ENCODE results near the gene CFAP61. TPM values are rescaled to one million over a fixed set of nuclear protein-coding genes. Genes with fewer than 3 reads are reported as not detected.

The CFAP61 gene
- total and polyA plus RNA-seq, 9 of the 15 experiments (the other 6 are each of a cell fraction or from before 2014, with no cell fraction given) = 0.11 TPM; not detected in 8

GRCh38 chr20:20233041-20233514 is 180.7 kb downstream of the CFAP61 start (continued):
- no peak for TF ChIP-seq MLX (CRISPR knock-in tag; conservative IDR thresholded peaks at IDR 0.05)
- peak in 1 of 2 experiments; percentile 15 for TF ChIP-seq E2F6 (IDR thresholded peaks at IDR 0.05; ENCODE audit: borderline replicate concordance in 1 of 2, extremely low read depth in 1 of 2, insufficient read depth in 1 of 2, insufficient read length in 1 of 2, low read depth in 1 of 2, low read length in 1 of 2, poor library complexity in 1 of 2, severe bottlenecking in 1 of 2)
- TF ChIP-seq POLR2AphosphoS5 (IDR thresholded peaks at IDR 0.05; ENCODE audit: control insufficient read depth, insufficient read depth, low read depth, low read length) = peak; percentile 77; the same call in 1 of the 2 replicates
- TF ChIP-seq, protein P1, sequence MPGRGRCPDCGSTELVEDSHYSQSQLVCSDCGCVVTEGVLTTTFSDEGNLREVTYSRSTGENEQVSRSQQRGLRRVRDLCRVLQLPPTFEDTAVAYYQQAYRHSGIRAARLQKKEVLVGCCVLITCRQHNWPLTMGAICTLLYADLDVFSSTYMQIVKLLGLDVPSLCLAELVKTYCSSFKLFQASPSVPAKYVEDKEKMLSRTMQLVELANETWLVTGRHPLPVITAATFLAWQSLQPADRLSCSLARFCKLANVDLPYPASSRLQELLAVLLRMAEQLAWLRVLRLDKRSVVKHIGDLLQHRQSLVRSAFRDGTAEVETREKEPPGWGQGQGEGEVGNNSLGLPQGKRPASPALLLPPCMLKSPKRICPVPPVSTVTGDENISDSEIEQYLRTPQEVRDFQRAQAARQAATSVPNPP (IDR thresholded peaks at IDR 0.05; ENCODE audit: borderline replicate concordance, insufficient read depth, insufficient read length) = no peak
- TF ChIP-seq SMAD4 (CRISPR knock-in tag; conservative IDR thresholded peaks at IDR 0.05) = peak; percentile 79
- no peak for TF ChIP-seq FOXM1 (IDR thresholded peaks at IDR 0.05; ENCODE audit: low read depth)
- TF ChIP-seq FOXM1 (CRISPR knock-in tag; IDR thresholded peaks at IDR 0.05; ENCODE audit: low read depth) = no peak
- TF ChIP-seq DPF2 (IDR thresholded peaks at IDR 0.05) = 0 out of 2 replicates have a peak, but pooled peaks have one; percentile 16
- TF ChIP-seq KDM1A (IDR thresholded peaks at IDR 0.05) = peak; percentile 40 to 46; a peak in 2 of 4 replicates
- TF ChIP-seq MEIS2 (IDR thresholded peaks at IDR 0.05; ENCODE audit: partially characterized antibody) = peak; percentile 52
- no peak for TF ChIP-seq ASH1L (IDR thresholded peaks at IDR 0.05; ENCODE audit: borderline replicate concordance, low read depth, partially characterized antibody)
- TF ChIP-seq, protein P2, sequence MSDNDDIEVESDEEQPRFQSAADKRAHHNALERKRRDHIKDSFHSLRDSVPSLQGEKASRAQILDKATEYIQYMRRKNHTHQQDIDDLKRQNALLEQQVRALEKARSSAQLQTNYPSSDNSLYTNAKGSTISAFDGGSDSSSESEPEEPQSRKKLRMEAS (CRISPR knock-in tag; IDR thresholded peaks at IDR 0.05) = peak; percentile 56
- TF ChIP-seq, protein P3, sequence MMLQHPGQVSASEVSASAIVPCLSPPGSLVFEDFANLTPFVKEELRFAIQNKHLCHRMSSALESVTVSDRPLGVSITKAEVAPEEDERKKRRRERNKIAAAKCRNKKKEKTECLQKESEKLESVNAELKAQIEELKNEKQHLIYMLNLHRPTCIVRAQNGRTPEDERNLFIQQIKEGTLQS (IDR thresholded peaks at IDR 0.05) = peak; percentile 33; the same call in 1 of the 2 replicates
- TF ChIP-seq, protein P3 (CRISPR knock-in tag; conservative IDR thresholded peaks at IDR 0.05) = no peak
- no peak for TF ChIP-seq PPARD (CRISPR knock-in tag; IDR thresholded peaks at IDR 0.05)
- peak; percentile 80 for TF ChIP-seq TFAP4 (CRISPR knock-in tag; IDR thresholded peaks at IDR 0.05; ENCODE audit: borderline replicate concordance)
- peak; percentile 83 for TF ChIP-seq CBFA2T2 (conservative IDR thresholded peaks at IDR 0.05)
- TF ChIP-seq ELF2 (CRISPR knock-in tag; IDR thresholded peaks at IDR 0.05) = no peak
- peak; percentile 91 for TF ChIP-seq ZNF175 (CRISPR knock-in tag; IDR thresholded peaks at IDR 0.05; ENCODE audit: low read depth)
- TF ChIP-seq, protein P4, sequence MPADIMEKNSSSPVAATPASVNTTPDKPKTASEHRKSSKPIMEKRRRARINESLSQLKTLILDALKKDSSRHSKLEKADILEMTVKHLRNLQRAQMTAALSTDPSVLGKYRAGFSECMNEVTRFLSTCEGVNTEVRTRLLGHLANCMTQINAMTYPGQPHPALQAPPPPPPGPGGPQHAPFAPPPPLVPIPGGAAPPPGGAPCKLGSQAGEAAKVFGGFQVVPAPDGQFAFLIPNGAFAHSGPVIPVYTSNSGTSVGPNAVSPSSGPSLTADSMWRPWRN (IDR thresholded peaks at IDR 0.05; ENCODE audit: low read depth) = peak; percentile 93
- 0 out of 4 replicates have a peak, but pooled peaks of 1 of the 2 experiments have one; percentile 23 for TF ChIP-seq TRIM24 (IDR thresholded peaks at IDR 0.05)
- TF ChIP-seq ELF1 (tag; IDR thresholded peaks at IDR 0.05) = no peak
- TF ChIP-seq ZNF174 (CRISPR knock-in tag; IDR thresholded peaks at IDR 0.05) = no peak
